Right kidney (tissue), 1 donor: Measurements from ENCODE around the gene GJA5.
"Not testable (repeated sequence)": the region's sequence is repeated elsewhere in the genome, so short reads cannot be mapped to it uniquely, and the experiment has no call there.

Source experiments
- DNase-seq: peaks from one replicate; pipeline ENCODE4 v3.0.0-alpha.2; 2016

The GJA5 gene

DNA sequence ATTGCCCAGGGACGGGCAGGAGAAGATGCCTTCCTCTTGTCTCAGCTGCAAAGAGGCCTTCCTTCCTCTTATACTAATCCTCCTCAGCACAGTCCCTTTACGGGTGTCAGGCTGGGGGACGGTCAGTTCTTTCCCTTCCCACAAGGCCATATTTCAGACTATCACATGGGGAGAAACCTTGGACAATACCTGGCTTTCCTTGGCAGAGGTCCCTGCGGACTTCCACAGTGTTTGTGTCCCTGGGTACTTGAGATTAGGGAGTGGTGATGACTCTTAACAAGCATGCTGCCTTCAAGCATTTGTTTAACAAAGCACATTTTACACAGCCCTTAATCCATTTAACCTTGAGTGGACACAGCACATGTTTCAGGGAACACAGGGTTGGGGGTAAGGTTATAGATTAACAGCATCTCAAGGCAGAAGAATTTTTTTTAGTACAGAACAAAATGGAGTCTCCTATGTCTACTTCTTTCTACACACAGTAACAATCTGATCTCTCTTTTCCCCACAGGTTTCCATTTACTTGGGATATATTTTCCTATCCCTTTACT is 26.0 kb downstream of the GJA5 start:
- not testable (repeated sequence) for DNase-seq

DNA sequence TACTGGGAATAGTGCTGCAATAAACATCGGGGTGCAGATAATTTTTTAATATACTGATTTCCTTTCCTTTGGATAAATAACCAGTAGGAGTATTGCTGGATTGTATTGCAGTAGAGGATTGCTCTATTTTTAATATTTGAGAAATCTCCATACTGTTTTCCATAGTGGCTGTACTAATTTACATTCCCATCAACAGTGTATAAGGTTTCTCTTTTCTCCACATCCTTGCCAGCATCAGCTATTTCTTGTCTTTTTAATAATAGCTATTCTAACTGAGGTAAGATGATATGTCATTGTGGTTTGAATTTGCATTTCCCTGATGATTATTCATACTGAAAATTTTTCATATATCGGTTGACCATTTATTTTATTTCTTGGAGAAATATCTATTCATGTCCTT is 31.1 kb downstream of the GJA5 start:
- no peak for DNase-seq

DNA sequence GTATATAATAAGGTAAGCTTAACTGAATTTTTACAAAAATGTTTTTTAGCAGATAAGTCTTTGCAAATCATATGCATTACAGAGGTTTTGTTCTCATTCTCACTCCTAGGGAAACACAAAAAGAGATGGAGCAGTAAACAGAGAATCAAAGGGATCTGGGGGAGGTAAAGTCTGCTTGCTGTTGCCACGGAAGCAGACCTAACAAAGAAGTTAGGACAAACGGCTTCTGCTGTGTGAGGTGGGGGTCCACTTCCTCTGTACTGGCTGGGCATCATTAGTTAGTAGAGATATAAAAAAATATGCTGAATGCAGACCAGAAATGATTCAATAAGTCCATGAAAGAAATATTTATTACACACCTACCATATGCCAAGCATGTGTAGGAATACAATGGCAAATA is 34.2 kb downstream of the GJA5 start:
- DNase-seq: no peak

DNA sequence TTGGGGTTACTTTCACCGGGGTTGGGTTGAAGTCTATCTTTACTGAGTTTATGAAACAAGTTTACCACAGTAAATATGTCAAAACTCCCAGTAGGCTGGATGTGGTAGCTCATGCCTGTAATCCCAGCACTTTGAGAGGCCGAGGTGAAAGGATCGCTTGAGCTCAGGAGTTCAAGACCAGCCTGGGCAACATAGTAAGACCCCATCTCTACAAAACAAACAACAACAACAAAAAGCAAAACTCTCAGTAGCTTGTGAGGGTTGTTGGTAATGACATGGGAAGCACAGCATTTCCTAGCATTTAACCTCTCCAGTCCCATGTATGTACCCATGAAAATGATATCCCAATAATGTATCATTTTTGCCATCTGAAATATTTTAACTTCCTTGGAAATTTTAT is 34.7 kb downstream of the GJA5 start:
- no peak for DNase-seq

DNA sequence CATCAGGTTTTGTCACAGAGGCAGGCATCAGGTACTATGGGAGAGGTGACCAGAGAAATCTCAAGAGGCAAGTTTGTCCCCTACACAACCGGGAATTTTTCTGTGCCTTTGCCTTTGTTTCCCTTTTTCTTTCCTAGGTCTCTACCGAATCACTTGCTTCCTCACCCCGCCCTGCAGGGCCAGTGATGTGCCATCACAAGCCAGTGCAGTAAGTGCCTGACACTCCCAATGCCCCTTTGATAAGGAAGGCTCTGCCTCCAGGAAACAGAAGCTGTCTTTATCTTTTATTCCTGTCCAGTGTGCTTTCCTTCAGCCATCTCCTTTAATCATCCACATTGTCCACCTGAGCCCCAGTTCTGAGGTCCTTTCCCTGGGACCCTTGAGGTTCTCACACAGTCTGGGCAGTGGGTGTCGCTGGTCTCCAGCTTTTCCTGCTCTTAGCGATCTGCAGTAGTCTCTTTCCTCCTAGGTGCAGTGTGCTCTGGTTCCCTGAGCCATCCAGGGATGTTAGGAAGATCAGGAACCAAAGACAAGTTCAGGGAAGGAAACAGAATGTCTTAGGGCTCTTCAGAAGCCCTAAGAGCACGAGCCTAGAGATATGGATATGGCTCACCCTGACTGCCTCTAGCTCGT is 36.6 kb downstream of the GJA5 start:
- peak; percentile 32 for DNase-seq

DNA sequence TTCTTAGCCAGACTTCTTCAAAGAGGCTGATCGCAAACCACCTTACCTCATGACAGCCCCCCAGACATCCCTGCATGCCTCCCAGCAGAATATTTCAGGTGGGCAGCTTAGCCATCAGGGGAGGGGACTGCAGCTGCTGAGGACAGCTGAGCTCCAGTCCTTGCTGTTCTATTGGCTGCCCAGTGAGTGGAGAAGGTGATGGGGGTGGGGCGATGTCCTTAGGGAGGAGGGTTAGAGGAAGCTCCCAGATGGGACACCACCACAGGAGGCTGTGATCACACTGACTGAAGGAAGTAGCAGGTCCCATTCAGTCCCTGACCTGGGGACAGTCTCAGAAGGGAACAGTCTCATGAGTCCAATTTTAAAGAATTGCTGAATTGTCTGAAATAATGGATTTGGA is 38.3 kb downstream of the GJA5 start:
- no peak for DNase-seq

DNA sequence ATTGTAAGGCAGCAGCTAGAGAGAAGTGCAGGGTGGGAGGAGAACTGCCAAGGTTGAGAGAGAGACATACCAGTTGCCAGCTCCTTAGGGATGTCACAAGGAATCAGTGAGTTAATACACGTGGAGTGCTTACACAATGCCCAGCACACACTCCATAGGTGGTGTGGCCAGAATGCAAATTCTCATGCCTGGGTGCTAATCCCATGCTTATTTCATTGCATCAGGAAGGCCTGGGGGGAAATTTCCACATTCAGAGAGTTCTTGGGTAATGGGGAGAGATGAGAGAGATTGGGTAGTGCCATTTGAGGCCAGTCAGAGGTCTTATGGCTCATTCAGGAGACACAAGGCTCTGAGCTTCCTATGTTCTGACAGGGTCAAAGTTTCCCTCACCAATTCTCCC is 38.7 kb downstream of the GJA5 start:
- DNase-seq: peak; percentile 7

DNA sequence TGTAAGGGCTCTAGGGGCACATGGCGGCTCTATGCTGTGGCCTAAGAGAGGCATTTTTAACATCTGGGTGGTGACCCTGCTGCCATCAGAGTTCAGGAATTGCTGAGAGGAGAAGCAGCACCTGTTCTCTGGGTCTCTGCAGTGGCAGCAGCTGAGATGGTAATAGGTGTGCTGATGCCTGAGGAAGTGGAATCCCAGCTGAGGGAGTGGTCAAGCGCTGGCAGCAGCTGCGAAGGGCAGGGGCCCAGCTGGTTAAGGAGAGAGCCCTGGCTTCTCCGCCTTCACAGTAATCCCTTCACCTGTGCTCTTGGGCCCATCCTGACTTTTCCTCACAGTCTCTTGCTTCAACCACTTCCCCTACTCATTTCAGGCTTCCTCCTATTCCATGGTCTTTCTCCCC is 39.8 kb downstream of the GJA5 start:
- DNase-seq: no peak

DNA sequence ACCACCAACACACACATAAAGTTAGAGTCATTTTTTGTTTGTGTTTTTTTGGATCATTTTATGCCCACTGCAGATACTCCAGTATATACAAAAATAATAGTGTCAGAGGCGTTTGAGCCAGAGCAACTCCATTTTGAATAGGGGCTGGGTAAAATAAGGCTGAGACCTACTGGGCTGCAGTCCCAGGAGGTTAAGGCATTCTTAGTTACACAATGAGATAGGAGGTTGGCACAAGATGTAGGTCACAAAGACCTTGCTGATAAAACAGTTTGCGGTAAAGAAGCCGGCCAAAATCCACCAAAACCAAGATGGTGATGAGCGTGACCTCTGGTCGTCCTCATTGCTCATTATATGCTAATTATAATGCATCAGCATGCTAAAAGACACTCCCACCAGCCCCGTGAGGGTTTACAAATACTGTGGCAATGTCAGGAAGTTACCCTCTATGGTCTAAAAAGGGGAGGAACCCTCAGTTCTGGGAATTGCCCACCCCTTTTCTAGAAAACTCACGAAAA is 40.6 kb downstream of the GJA5 start:
- DNase-seq: no peak

DNA sequence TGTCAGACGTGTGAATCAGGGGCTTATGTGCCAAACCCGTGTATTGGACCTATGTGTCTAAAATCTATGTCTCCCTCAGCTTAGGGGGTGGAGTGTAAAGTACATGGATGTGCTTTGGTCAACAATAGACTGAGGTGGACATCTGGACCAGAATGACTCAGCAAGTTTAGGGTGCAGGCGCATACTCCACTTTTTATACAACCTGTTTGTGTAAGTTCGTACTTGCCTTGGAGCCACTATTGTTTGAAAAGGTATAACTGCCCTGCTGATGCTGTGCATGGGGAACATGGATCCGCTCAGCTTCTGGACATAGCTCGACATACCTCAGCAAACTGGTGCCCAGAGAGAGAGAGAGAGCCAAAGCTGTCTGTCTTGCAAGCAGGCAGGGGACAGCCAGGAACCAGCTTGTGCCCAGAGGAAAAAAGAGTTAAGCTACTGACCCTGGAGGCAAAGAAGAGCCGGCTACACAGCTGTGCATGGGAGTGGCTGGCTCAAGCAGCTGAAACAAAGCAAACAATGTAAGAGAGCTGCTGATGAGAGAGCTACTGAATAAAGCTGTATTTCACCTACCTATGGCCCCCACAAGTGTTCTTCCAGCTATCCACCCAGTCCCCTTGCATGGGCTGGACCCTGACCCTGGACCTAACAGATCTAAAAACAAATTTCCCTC is 41.2 kb downstream of the GJA5 start:
- DNase-seq: no peak

DNA sequence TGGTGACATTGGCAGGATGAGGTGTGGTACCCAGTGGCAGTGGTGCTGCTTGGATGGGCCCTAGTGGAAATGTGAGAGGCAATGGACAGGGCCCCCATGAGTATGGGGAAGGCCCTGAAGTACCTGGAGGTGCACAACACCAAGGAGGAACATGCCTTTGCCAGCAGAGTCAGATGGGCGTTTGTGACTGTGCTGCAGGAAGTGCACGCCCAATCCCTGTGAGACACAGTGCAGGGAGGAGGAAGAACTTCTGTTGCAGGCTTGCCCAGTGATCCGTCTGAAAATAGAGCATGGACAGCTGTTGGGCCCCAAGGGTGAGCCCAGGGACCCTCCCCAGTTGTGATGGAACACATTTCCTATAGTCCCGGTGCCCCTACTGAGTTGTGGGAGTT is 42.7 kb downstream of the GJA5 start:
- DNase-seq: peak; percentile 16

DNA sequence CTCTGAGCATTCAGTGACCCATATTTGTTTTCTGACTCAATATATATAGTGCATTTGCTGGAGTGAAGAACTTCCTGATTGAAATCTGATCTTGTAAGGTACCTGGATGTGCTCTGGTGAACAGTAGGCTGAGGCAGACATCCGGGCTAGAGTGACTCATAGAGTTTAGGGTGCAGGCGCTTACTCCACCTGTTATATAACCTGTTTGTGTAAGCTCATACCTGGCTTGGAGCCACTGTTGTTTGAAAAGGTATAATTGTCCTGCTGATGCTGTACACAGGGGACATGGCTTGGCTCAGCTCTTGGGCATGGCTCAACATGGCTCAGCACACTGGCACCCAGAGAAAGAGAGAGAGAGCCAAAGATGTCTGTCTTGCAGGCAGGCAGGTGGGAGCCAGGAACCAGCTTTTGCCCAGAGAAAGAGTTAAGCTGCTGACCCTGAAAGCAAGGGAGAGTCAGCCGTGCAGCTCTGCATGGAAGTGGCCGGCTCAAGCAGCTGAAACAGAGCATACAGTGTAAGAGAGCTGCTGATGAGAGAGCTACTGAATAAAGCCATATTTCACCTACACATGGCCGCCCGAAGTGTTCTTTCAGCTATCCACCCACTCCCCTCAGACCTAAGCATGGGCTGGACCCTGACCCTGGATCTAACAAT is 43.2 kb downstream of the GJA5 start:
- peak; percentile 61 for DNase-seq

DNA sequence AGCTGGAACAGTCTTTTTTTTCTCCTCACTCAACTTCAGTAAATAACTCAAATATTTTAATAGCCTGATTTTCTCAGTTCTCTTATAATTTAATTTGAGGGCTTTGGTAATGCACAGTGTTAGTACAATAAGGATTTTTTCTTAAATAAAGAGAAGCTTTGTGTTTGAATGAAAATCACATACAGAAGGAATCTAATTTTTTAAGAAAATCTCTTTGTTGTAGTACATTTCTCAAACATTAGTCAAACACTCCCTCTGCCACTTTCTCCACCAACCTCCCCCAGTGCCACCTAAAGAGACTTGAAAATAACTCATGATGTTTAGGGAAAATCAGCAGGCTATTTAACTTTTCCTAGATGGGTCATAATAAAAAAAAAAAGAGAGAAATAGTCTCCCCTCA is 47.8 kb downstream of the GJA5 start:
- no peak for DNase-seq
